CD4-positive, alpha-beta T cell treated with Interleukin-6 at 100 ng/mL for 8 hours (primary cell): ENCODE results near the gene GMDS.

Experiments used
- DNase-seq: peaks from one replicate; pipeline ENCODE4 v3.0.0-alpha.2; 2020; ENCODE audit warnings: mixed read lengths, low spot score

GMDS gene

GRCh38 chr6:1644516-1645060 lies 600.8 kb downstream of the GMDS start:
- DNase-seq = no peak

GRCh38 chr6:1643830-1644445 lies 601.5 kb downstream of the GMDS start:
- no peak for DNase-seq

- DNase-seq = no peak
These were observed 602.3 kb downstream of the GMDS start for GRCh38 chr6:1643111-1643510.

- no peak for DNase-seq
These were observed 604.0 kb downstream of the GMDS start for GRCh38 chr6:1641343-1641885.

GRCh38 chr6:1640476-1640875 lies 604.9 kb downstream of the GMDS start:
- no peak for DNase-seq

- no peak for DNase-seq
These were observed 606.0 kb downstream of the GMDS start for GRCh38 chr6:1639430-1639829.

- no peak for DNase-seq
These were observed 608.2 kb downstream of the GMDS start for GRCh38 chr6:1636971-1637871.

GRCh38 chr6:1636272-1636825 lies 609.1 kb downstream of the GMDS start:
- no peak for DNase-seq

GRCh38 chr6:1635305-1636010 lies 609.9 kb downstream of the GMDS start:
- DNase-seq = no peak

GRCh38 chr6:1634081-1634480 lies 611.3 kb downstream of the GMDS start:
- DNase-seq = no peak

GRCh38 chr6:1633366-1634021 lies 611.9 kb downstream of the GMDS start:
- no peak for DNase-seq

GRCh38 chr6:1631251-1631650 lies 614.2 kb downstream of the GMDS start:
- DNase-seq = no peak

GRCh38 chr6:1630771-1631217 lies 614.6 kb downstream of the GMDS start:
- DNase-seq = no peak

GRCh38 chr6:1630212-1630770 lies 615.1 kb downstream of the GMDS start:
- no peak for DNase-seq

- no peak for DNase-seq
These were observed 616.1 kb downstream of the GMDS start for GRCh38 chr6:1629316-1629715.

- DNase-seq = no peak
These were observed 617.4 kb downstream of the GMDS start for GRCh38 chr6:1627827-1628560.

GRCh38 chr6:1626481-1626880 lies 618.9 kb downstream of the GMDS start:
- DNase-seq = no peak

GRCh38 chr6:1625794-1626435 lies 619.5 kb downstream of the GMDS start:
- no peak for DNase-seq

- no peak for DNase-seq
These were observed 620.3 kb downstream of the GMDS start for GRCh38 chr6:1624851-1625781.
